Fibroblast of skin of left quadriceps (primary cell): ENCODE data around the gene ETFBKMT.
A peak's percentile ranks its signal among the peaks of the same experiment; 100 is the strongest.

Experiments used
- DNase-seq, 2 experiments: peaks; one replicate each; pipeline ENCODE4 v3.0.0-alpha.2; 2013; ENCODE audit warnings: low read depth in 2 of 2

ETFBKMT gene, protein sequence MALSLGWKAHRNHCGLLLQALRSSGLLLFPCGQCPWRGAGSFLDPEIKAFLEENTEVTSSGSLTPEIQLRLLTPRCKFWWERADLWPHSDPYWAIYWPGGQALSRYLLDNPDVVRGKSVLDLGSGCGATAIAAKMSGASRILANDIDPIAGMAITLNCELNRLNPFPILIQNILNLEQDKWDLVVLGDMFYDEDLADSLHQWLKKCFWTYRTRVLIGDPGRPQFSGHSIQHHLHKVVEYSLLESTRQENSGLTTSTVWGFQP

DNA sequence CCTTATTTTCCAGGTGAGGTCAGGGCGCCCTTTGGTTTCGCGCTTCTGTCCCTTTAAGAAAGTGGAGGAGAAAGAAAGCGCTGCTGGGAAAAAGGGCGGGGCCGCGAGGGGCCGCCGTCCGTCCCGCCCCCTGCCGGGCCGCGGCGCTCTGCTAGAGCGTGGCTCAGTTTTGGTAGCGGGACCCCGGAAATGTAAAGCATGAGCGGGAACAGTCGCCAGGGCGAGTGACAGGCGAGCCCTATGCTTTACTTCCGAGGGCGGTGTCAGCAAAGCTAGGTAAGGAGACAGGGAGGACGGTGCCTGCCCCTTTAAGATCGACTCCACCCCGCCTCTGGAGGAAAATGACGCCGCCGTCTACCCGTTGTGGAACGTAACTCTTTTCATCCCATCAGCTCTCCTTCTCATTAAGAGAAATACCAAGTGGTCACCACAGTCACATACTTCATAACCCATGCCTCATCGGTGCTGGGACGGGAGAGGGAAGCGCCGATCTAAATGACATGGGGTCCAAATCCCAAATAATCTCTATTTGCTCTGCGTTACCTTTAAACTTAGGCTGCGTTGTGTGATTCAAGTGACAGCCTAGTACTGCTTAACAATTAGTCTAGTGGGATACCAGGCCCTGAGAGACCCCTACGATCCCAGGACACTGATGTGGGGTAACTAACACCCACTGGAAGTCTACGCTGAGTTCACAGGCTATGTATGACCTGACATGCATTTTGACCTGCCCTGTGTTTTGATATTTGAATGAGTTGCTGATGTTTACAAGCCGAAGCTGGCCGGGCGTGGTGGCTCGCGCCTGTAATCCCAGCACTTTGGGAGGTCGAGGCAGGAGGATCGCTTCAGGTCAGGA lies at the start of gene ETFBKMT:
Gene ETFBKMT (plus strand): TSS at position 602 of the 856 bp plus-strand sequence. CDS start 2,266 bp downstream, outside the sequence.
- peak; percentile 59 to 61 for DNase-seq

DNA sequence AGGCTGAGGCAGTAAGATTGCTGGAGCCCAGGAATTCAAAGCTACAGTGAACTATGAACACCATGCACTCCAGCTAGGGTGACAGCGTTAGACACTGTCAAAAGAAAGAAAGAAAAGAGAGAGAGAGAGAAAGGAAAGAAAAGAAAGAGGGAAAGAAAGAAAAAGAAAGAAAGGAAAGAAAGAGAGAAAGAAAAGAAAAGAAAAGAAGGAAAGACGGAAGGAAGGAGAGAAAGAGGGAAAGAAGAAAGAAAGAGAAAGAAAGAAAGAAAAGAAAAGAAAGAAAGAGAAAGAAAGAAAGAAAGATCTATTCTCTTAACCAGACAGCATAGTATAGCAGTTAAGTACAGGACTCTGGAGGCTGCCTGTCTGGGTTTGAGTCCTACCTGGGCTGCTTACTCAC lies 46.7 kb upstream of the ETFBKMT start:
- no peak for DNase-seq

DNA sequence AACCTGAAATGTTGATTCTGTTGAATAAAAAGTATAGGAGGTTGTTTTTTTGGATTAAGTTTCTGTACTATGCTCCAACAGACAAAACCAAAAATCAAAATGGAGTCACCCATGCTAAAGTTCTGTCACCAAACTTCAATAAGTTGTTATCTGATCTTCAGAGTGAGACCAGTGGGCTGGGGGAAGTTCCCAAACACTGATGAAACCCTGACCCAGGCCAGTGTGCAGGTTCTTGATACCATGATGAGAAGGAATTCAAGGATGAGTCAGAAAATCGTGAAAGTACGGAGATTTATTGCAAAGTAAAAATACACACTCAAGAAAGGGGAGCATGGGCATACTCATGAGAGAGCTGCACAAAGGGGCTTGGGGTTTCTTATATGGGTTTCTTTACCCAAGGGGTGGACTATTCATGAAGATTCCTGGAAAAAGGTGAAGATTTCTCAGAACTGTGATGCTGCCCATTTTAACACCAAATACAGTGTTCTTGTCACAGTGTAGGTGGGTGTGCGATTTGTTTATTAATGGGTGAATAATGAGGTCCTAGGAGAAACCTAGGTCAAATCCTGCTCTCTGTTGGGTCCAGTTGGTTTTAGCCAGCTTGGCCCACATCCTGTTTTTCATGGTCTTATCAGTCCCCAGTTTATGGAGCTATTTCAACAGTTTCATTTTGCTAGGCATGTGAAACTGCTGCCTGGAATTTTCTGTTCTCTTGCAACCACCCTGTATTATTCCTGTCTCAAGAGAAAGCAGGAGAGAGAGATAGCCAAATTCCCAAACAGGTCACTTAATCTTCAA lies 41.1 kb upstream of the ETFBKMT start:
- DNase-seq = no peak

DNA sequence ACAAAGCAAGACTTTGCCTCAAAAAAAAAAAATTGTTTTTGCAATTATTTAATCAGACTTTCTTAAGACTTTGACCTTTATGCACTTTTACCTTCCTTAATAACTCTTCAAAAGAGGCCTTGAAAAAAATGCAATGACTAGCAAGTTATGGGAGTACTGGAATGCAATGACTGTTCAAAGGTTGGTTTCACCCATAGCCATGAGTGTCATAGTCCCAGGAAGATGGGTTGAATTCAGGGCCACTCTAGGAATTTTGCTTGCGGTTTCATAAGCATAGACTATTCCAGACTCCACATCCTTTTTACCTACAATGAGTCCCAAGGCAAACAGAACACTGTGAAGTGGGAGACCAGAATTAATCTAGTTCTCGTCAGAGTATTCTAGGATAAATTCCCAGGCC lies 39.2 kb upstream of the ETFBKMT start:
- no peak for DNase-seq

DNA sequence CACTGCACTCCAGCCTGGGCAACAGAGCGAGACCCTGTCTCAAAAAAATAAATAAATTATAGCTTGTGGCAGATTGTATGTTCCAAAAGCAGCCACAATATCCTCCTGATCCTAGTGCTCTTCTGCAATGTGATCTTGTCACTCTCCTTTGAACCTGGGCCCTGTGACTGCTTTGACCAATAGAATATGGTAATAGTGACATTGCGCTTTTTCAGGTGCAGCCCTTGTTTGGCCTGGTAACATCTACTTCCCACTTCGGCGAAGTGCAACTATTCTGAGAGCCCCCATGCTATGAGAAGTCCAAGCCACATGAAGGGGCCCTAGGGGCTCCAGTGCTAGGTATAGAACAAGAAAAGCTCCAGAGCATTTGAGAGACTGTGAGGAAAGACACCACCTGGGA lies 37.5 kb upstream of the ETFBKMT start:
- no peak for DNase-seq

DNA sequence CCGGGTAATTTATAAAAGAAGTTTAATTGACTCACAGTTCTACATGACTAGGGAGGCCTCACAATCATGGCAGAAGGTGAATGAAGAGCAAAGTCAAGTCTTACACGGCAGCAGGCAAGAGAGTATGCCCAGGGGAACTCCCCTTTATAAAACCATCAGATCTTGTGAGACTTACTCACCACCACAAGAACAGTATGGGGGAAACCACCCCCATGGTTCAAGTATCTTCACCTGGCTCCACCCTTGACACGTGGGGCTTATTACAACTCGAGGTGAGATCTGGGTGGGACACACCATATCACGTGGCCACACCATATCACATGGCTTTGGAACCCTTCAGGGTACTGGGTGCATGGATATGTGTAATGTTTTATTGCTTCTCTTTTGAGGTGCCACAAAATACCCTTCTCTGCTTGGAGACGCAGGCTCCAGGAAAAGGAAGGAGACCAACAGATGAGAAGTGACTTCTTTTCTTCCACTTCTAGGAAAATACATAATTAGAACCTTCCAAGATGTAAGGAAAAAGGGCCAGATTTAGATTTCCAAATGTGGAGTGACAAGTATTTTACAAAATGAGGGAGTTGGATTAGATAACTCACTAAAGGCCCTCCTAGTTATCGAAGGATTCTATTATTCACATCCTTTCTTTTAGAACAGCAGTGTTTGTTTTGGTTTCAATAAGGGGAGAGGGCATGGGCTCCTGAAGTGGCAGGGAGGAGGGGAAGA lies 33.1 kb upstream of the ETFBKMT start:
- DNase-seq = no peak

DNA sequence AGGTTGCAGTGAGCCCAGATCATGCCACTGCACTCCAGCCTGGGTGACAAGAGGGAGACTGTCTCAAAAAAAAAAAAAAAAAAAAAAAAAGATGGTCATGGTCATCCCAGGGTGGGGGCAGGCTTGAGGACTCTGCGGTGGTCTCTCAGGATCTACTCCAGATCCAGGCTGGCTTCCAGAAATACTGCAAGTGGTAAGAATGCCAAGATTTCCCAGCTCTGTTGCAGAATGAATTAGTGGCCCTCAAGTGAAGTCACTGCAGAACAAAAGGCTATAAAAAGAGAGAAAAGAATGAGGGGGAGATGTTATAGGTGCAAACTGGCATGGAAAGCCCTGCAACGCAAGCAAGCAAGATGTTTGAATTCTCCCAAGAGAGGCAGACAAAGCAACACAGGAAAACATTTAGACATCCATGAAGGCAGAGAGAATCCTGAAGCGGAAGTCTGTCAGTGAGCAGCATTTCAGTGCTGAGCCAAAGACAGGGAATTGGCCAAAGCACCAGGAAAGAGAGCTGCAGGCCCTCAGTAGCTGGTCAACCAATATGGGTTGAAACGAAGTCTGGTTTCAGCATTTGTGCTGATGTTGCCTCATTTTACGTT lies 31.9 kb upstream of the ETFBKMT start:
- no peak for DNase-seq

DNA sequence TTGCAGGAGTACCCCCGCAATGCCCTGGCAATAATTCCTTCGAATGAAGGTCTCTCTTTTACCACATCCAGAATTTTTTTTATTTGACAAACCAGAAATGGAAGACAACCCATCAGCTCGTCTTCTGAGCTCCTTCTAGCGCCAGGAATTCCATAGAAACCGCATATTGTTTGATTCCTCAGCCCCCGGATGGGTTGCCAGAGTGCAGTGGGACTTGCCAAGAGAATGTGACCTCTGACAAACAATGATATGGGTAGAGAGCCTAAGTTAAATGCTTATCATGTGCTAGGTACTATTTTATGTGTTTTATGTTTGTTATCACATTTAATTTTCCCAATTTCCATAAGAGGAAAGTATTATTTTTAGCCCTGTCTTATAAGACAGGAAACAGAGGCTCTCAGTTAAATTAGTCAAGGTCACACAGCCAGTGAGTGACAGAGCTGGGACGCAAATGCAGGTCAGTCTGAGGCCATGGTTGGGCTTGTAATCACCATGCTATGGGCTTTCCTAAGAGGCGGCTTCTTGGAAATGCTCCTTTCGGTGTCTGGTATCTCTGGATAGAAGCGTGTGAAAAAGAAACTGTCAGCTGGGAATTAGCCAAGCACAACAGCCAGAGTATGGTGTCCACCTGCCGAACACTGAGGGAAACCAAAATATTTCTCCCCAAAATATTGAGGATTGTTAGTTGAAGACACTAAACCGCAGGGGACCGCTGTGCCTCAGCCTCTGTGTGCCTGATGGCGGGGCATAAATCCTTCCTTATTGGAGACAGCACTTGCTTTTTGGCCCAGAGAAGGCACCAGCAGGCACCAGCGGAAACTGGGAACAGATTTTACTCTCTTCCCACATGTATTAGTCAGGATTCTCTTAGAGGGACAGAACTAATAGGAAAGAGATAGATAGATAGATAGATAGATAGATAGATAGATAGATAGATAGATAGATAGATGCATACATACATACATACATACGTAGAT lies 29.4 kb upstream of the ETFBKMT start:
- no peak for DNase-seq

DNA sequence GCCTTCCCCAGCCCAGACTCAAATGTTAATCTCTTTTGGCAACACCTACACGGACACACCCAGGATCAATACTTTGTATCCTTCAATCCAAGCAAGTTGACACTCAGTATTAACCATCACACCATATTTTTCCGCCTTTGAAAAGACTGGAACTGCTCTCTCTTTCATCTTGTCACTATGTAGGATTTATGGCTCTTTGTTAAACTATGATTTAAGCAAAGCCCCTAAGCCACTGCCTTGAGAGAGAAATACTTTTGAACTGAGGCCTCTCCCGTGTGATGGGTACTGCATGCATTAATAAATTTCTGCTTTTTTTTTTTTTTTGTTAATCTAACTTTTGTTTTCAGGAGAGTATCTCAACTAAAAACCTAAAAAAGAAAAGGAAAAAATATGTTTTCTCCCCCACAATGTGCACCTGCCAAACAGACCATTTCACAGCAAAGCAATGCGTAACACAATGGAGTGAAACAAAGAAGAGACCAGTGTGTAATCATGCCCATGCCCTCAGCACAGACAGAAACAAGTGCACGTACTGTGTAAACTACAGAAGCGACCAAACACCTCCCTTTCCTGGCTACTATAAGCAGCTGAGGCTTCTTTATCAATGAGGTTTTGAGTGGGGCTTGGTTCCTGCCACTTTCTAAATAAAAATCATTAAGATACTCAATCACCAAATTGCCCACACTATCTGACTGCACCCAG lies 28.3 kb upstream of the ETFBKMT start:
- no peak for DNase-seq

DNA sequence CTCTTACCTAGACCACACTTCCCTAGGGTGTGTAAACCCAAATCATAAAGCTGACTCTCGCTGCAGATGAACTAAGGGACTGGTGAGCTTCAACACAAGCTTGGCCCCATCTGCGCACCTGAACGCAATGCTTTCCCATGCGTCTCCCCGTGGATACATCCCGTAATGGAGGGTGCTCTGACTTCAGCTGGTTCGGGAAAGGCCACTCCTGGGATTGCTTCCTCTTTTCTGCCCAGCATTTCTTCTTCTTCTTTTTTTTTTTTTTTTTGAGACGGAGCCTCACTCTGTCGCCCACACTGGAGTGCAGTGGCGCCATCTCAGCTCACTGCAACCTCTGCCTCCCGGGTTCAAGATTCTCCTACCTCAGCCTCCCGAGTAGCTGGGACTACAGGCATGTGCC lies 27.7 kb upstream of the ETFBKMT start:
- DNase-seq = no peak

DNA sequence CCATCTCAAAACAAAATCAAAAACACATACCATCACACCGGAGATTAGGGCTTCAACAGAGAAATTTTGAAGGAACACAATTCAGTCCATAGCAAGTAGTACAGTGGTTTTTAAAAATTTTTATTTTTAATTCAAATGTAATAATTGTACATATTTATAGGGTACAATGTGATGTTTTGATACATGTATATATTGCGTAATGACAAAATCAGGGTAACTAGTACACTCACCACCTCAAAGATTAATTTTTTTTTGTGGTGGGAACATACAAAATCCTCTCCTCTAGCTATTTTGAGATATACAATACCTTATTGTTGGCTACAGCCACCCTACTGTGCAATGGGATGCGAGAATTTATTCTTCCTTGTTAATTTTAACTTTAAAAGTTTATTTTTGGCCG lies 26.0 kb upstream of the ETFBKMT start:
- DNase-seq = no peak

DNA sequence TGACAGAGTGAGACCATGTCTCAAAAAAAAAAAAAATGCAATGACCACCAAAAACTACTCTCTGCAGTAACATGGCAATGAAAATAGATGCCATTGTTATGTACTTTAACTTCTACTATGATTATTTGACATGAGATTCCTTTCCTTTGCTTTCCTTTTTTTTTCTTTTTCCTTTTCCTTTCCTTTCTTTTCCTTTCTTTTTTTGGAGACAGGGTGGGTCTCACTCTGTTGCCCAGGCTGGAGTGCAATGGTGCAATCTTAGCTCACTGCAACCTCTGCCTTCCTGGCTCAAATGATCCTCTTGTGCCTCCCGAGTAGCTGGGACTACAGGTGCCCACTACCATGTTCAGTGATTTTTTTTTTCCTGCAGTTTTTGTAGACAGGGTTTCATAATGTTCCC lies 24.9 kb upstream of the ETFBKMT start:
- DNase-seq = no peak

DNA sequence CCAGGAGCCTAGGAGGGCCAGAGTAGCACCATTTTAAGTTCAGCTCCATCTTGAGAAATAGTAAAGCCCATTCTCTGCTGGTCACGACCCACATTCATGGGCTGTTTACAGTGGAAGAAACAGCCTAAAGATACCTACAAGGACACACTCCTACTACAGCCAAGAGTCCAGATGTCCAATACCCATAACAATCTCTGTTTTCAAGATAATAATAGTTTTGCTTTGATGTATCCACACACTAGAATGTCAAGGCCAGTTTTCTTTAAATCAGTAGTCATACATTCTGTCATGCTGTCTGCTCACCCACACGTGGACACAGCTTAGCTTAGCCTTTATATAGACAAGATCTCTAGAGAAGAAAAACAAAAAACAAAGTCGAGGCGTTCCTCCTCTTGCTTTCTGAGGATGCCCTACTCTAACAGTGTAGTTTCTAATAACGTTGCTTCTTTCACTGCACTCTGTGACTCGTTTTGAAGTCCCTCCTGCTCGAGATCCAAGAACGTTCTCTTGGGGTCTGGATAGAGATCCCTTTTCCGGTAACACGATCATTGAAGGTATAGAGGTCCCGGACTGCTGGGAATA lies 17.9 kb upstream of the ETFBKMT start:
- DNase-seq = no peak

DNA sequence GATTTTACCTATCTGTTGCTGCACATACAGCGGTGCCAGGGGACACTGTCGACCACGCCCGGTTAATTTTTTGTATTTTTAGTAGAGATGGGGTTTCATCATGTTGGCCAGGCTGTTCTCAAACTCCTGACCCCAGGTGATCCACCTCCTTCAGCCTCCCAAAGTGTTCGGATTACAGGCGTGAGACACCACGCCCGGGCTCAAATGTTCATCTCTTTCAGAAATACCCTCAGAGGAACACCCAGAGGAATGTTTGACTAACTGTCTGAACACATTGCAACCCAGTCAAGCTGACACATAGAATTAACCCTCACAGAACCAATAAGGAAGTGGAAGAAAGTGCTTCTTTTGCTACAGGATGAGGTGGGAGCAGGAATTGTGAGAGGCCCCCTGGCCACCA lies 15.0 kb upstream of the ETFBKMT start:
- no peak for DNase-seq

DNA sequence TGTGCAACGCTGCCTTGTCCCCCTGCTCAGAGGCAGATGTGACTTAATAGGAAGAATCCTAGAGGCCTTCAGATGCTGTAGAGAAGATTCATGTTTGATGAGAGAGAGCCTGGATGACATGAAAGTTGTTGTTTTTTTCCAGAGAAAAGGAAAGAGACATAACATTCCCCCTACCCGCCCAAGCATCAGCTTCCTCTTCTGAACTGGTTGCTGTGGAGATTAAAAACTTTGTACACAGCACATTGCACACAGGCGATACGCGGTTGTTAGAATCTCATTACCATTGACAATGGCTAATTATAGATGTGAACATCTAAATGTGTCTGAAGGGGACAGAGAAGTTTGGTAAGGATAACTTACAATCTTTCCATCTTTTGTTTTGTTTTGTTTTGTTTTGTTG lies 13.6 kb upstream of the ETFBKMT start:
- DNase-seq = no peak

DNA sequence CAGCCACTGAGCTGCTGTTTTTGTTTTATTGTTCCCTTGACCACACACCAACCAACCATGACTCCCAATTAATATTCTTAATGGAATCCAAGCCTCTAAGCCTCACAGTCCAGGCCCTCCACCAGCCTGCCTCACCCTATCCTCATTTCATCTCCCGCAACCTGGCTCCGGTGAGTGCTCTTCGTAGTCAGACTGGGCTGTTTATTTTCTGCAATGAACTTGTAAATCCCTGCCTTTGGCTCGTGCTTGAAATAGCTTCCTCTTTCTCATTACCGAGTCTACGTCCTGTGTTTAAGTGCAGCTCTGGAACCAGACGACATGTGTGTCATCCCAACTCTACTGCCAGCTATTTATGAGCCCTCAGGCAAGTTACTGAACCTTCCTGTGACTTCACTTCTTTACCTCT lies 12.4 kb upstream of the ETFBKMT start:
- DNase-seq = no peak

DNA sequence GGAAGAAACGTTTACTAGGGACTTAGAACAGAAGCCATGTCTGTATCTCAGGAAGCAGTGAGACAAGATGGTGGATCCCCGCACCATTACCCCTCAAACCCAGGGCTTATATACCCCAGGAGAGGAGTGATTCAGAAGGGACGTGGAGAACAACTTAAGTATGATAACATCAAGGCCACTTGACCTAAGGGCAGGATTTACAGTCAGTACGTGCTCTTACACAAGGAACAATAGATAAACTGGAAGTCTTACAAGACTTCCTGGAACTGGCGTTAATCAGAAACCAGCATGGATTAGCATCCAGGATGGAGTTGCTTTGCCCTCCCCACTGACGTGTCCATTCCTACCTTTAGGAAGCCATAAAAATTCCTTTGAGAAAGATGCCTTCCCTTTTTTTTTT lies 8.6 kb upstream of the ETFBKMT start:
- DNase-seq = no peak

DNA sequence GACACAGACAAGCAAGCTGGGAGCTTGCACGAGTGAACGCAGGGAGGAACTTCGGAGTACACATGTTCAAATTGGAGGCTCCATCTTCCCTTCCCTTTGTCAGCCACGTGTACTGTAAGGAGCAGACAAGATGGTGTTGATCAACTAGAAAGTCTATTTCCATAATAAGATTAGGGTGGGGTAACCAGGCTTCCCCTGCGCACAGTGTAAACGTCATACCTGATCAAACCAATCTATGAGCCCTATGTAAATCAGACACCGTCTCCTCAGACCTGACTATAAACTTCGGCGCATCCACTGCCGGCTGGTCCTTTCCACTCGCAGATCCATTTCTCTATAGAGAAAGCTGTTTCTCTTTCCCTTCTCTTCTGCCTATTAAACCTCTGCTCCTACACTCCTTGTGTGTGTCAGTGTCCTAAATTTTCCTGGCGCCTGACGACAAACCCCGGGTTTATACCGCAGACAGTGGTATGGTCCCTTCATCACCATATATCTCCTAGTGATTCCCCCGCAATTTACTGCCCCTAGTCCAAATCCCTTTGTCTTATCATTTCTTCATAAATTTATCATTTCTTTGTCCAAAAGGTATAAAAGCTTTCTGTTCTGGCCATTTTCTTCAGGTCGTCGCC lies 7.5 kb upstream of the ETFBKMT start:
- no peak for DNase-seq

DNA sequence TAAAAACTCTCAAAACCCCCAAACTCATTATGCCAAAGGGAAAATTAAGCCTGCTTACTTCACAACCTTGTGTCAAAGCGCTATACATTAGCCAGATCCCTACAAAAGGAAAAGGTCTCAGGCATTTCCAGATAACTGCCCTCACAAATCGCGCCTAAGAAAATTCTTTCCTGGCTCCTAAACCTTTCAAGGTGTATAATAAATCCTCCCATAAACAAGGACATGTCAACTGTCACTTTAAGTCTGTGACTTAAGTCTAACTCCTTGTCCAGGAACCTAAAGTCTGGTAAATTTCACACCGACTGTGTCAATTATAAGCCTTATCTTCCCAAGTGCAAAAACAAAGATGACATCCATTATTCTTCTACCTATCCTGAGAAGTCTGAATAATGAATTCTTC lies 4.3 kb upstream of the ETFBKMT start:
- no peak for DNase-seq
